PC-3 (cell line): ENCODE measurements around the gene CACNA1H. TPM values are rescaled to one million over a fixed set of nuclear protein-coding genes. Genes with fewer than 3 reads are reported as not detected.

Experiments
- ATAC-seq: fragments of 200-7000 bp; cut with Tn5 transposase; 2 replicates; pipeline ENCODE4 v1.9.1; 2020; ENCODE audit warnings: mild to moderate bottlenecking, moderate library complexity
- BruUV-seq: library from RNA; stranded (reverse); fragments of 400-500 nt; replicated peaks from 2 replicates; lab custom pipeline; 2021; lab: Mats Ljungman, UMichigan
- CTCF ChIA-PET: fragments of 300-600 bp; sonication (Branson Sonifier 250); formaldehyde crosslinking; loops from one replicate; lab custom pipeline; 2022; ENCODE audit warnings: antibody characterized with exemption; lab: Charles Lee
- POLR2A ChIA-PET: fragments of 300-600 bp; sonication (Branson Sonifier 250); formaldehyde crosslinking; loops from one replicate; lab custom pipeline; 2022; ENCODE audit warnings: antibody characterized with exemption; ENCODE audit not compliant: unreplicated experiment; lab: Charles Lee
- DNase-seq: peaks from one replicate; pipeline ENCODE4 v3.0.0-alpha.2; 2015
- H2AFZ ChIP-seq: fragments of 300-600 bp; sonication (generic); 2 replicates; pipeline ENCODE4 v1.6.0; 2016; ENCODE audit warnings: antibody characterized with exemption, low read length
- H3F3A ChIP-seq: fragments of 300-600 bp; sonication (generic); one replicate; pipeline ENCODE4 v1.6.0; 2017; ENCODE audit warnings: antibody characterized with exemption, low read length, control low read depth, mild to moderate bottlenecking; ENCODE audit not compliant: unreplicated experiment
- H3K27ac ChIP-seq: fragments of 300-600 bp; sonication (generic); 2 replicates; pipeline ENCODE4 v1.5.1; 2016; ENCODE audit warnings: mild to moderate bottlenecking, low read length
- H3K27me3 ChIP-seq: fragments of 300-600 bp; sonication (generic); 2 replicates; pipeline ENCODE4 v1.6.1; 2016; ENCODE audit warnings: low read length, mixed read lengths
- H3K36me3 ChIP-seq: fragments of 300-600 bp; sonication (generic); 2 replicates; pipeline ENCODE4 v1.6.1; 2016; ENCODE audit warnings: low read depth, mixed run types, low read length, mixed read lengths
- H3K4me1 ChIP-seq: fragments of 300-600 bp; sonication (generic); 2 replicates; pipeline ENCODE4 v1.5.1; 2016; ENCODE audit warnings: low read length; ENCODE audit not compliant: insufficient read depth
- H3K4me2 ChIP-seq: fragments of 300-600 bp; sonication (generic); 2 replicates; pipeline ENCODE4 v1.6.0; 2016; ENCODE audit warnings: low read length
- H3K4me3 ChIP-seq: fragments of 300-600 bp; sonication (generic); 2 replicates; pipeline ENCODE4 v1.5.1; 2016; ENCODE audit warnings: mild to moderate bottlenecking, low read length, mixed read lengths
- H3K79me2 ChIP-seq: fragments of 300-600 bp; sonication (generic); 2 replicates; pipeline ENCODE4 v1.6.1; 2017; ENCODE audit warnings: low read length, mixed read lengths
- H3K9ac ChIP-seq: fragments of 300-600 bp; sonication (generic); 2 replicates; pipeline ENCODE4 v1.6.0; 2016; ENCODE audit warnings: mild to moderate bottlenecking, low read length
- H3K9me2 ChIP-seq: fragments of 300-600 bp; sonication (generic); replicated peaks from 2 replicates; pipeline ENCODE4 v1.6.1; 2016; ENCODE audit warnings: mixed run types, low read length, mixed read lengths
- H3K9me3 ChIP-seq: fragments of 300-600 bp; sonication (generic); 2 replicates; pipeline ENCODE4 v1.6.1; 2016; ENCODE audit warnings: low read length, mixed read lengths
- H4K20me1 ChIP-seq: fragments of 300-600 bp; sonication (generic); 2 replicates; pipeline ENCODE4 v1.6.1; 2016; ENCODE audit warnings: low read length, mixed read lengths
- EZH2 ChIP-seq: fragments of 300-600 bp; sonication (generic); IDR thresholded peaks from one replicate; pipeline ENCODE4 v1.6.1; 2017; ENCODE audit warnings: antibody characterized with exemption, mild to moderate bottlenecking, low read length; ENCODE audit not compliant: unreplicated experiment
- EZH2phosphoT487 ChIP-seq: fragments of 300-600 bp; sonication (generic); IDR thresholded peaks from 2 replicates; pipeline ENCODE4 v1.6.1; 2018; ENCODE audit warnings: mild to moderate bottlenecking, antibody characterized with exemption, low read length, borderline replicate concordance
- intact Hi-C: fragments of 100-400 bp; cut with micrococcal nuclease; formaldehyde crosslinking; loops from 2 replicates; pipeline ENCODE4 v1.9.0; 2023
- total RNA-seq: library from RNA; depleted of rRNA; stranded (reverse); fragments of >200 nt; gene quantifications from 2 replicates; pipeline ENCODE4 v1.2.3, GENCODE V29; 2014
- TF ChIP-seq, protein P1 (sequence below): fragments of 300-600 bp; sonication (generic); conservative IDR thresholded peaks from 2 replicates; pipeline ENCODE4 v1.5.1; 2017; ENCODE audit warnings: antibody characterized with exemption, low read depth, mild to moderate bottlenecking, low read length

CACNA1H gene
- total RNA-seq, 1 experiment from 2014 or later = 4.1 TPM

DNA sequence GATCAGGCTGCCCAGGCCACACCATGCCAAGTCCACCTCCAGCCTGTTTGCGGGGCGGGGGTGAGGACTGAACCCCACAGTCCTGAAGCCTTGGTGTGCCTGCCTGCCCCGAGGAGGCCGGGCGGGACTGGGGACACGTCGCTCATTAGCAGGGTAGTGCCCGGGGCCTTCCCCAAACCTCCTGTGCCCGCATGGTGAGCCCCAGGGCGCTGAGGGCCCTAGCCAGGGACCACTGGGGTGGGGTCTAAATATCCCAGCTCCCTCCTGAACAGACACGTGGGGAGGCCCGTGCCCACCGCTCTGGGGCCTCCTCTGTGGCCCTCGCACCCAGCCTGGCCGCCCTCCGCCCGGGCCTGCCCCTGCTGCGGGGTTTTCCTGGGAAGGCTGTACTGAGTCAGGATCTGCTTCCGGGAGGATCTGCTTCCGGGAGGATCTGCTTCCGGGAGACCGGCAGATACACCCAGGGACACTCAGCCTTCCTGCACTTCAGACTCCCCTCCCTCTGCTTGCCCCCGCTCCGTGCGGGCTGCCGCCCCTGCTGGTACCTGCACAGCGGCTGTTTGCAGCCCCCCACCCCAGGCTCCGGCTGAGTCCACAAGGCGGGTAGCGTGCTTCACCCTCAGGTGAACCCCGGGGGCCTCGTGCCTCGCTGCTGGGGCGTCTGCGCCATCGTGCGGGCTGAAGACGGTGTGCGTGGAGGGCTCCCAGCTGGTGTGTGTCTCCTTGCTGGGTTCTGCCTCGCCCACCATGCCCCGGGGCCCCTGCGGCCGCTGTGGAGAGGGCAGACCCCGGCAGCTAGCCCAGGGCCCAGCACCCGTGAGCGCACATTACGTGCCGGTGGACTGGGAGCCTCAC lies 23.6 kb upstream of the CACNA1H start:
- no peak overlapping the region for H3K4me3 ChIP-seq
- no peak overlapping the region for H3K4me2 ChIP-seq
- ChIA-PET POLR2A (no interaction called here), CTCF (no interaction called here)
- DNase-seq (no peak), ATAC-seq (no peak)
- H3K79me2 ChIP-seq = no peaks in the 10 kb centered on the region
- no peaks in the 10 kb centered on the region for H3K27me3 ChIP-seq
- H2AFZ ChIP-seq = no peak overlapping the region
- H3K27ac ChIP-seq = no peak overlapping the region
- H3K36me3 ChIP-seq = no peaks in the 10 kb centered on the region
- no peaks in the 10 kb centered on the region for H3K4me1 ChIP-seq
- H3K9ac ChIP-seq = no peak overlapping the region
- no peaks in the 10 kb centered on the region for H3F3A ChIP-seq
- BruUV-seq = no TSS peak
- no peaks in the 10 kb centered on the region for H3K9me2 ChIP-seq
- TF ChIP-seq EZH2 = no peak
- TF ChIP-seq, protein P1, sequence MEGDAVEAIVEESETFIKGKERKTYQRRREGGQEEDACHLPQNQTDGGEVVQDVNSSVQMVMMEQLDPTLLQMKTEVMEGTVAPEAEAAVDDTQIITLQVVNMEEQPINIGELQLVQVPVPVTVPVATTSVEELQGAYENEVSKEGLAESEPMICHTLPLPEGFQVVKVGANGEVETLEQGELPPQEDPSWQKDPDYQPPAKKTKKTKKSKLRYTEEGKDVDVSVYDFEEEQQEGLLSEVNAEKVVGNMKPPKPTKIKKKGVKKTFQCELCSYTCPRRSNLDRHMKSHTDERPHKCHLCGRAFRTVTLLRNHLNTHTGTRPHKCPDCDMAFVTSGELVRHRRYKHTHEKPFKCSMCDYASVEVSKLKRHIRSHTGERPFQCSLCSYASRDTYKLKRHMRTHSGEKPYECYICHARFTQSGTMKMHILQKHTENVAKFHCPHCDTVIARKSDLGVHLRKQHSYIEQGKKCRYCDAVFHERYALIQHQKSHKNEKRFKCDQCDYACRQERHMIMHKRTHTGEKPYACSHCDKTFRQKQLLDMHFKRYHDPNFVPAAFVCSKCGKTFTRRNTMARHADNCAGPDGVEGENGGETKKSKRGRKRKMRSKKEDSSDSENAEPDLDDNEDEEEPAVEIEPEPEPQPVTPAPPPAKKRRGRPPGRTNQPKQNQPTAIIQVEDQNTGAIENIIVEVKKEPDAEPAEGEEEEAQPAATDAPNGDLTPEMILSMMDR = no peak
- TF ChIP-seq EZH2phosphoT487 = no peak
- no peaks in the 10 kb centered on the region for H3K9me3 ChIP-seq
- intact Hi-C loops = no loop called here
- no peaks in the 10 kb centered on the region for H4K20me1 ChIP-seq

DNA sequence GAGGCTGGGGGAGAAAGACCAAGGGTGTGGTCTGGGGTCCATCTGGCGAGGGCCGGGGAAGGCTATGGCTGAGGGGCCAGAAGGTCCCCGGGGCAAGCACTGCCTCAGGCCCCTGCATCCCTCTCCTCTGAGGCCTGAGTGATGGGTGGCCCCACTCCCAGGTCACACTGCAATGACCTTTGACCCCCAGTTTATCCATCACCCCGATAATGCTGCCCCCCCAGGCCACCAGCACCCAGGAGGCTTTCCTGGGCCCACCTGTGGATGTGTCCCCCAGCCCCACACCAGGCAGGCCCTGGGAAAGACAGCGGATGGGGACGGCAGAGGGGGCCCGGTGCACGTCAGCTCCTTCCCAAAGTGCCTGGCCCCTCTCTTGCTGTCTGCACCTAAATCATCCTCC lies 22.5 kb upstream of the CACNA1H start:
- Histone ChIP-seq H3K9ac (no peak overlapping the region), H3K27ac (no peak overlapping the region), H3F3A (no peaks in the 10 kb centered on the region), H3K36me3 (no peaks in the 10 kb centered on the region), H4K20me1 (no peaks in the 10 kb centered on the region), H2AFZ (no peak overlapping the region), H3K9me3 (no peaks in the 10 kb centered on the region), H3K9me2 (no peaks in the 10 kb centered on the region), H3K27me3 (no peaks in the 10 kb centered on the region), H3K4me3 (no peak overlapping the region), H3K4me2 (no peak overlapping the region), H3K79me2 (no peaks in the 10 kb centered on the region), H3K4me1 (no peaks in the 10 kb centered on the region)
- BruUV-seq = no TSS peak
- no peak for DNase-seq
- intact Hi-C loops = no loop called here
- no peak for TF ChIP-seq EZH2phosphoT487
- no peak for TF ChIP-seq EZH2
- TF ChIP-seq, protein P1 = no peak
- ATAC-seq = no peak
- POLR2A ChIA-PET = no interaction called here
- CTCF ChIA-PET = no interaction called here

DNA sequence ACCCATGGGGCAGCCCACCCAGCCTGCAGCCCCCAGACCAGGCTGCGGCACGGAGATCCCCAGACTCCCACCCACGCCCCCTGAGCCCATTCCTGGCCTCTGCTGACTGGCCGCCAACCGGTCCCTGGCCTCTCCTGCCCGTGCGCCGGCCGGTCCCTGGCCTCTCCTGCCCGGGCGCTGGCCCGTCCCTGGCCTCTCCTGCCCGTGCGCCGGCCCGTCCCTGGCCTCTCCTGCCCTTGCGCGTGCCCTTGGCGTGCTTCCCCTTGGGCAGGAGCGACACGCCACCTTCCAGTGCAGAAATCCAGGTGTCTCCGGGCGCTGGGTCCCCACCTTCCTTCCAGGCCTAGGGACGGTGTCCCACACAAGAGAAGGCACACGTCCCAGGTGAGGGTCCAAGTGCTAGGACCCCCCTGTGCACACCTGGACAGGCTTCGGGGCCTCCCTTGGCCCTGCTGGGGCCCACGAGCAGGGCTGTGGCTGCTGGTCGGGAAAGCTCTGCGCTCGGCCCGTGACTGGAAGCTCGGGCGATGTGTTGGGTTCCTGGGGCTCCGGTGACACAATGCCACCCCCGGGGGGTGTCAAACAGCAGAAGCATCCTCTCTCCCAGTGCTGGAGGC lies 21.4 kb upstream of the CACNA1H start:
- Histone ChIP-seq H3K27ac (no peak overlapping the region), H3K79me2 (no peaks in the 10 kb centered on the region), H3K27me3 (no peaks in the 10 kb centered on the region), H3K36me3 (no peaks in the 10 kb centered on the region), H4K20me1 (no peaks in the 10 kb centered on the region), H2AFZ (no peak overlapping the region), H3K4me1 (no peaks in the 10 kb centered on the region), H3F3A (no peaks in the 10 kb centered on the region), H3K4me2 (no peak overlapping the region), H3K4me3 (no peak overlapping the region), H3K9me2 (no peaks in the 10 kb centered on the region), H3K9ac (no peak overlapping the region), H3K9me3 (no peaks in the 10 kb centered on the region)
- BruUV-seq = no TSS peak
- TF ChIP-seq, protein P1 = no peak
- TF ChIP-seq EZH2 (no peak), EZH2phosphoT487 (no peak)
- DNase-seq (no peak), ATAC-seq (no peak)
- ChIA-PET POLR2A (no interaction called here), CTCF (no interaction called here)
- intact Hi-C loops = no loop called here
